Keratinocyte (primary cell): ENCODE measurements around the gene IPO13. TPM values are rescaled to one million over a fixed set of nuclear protein-coding genes. Genes with fewer than 3 reads are reported as not detected.

Experiments
- DNase-seq: peaks from one replicate; pipeline ENCODE4 v3.0.0-alpha.2; 2011; ENCODE audit warnings: low read depth, missing footprints, low spot score
- FAIRE-seq: peaks from 2 replicates; lab custom pipeline; 2011; peaks lifted over from hg19 to GRCh38; lab: Jason Lieb, UNC
- H2AFZ ChIP-seq: 2 replicates; pipeline ENCODE4 v1.6.0; 2012; ENCODE audit warnings: low read length, control low read depth, inconsistent platforms; ENCODE audit not compliant: control insufficient read depth
- H3K27ac ChIP-seq: 2 replicates; pipeline ENCODE4 v1.5.1; 2011; ENCODE audit warnings: low read length; ENCODE audit not compliant: control insufficient read depth, insufficient read depth
- H3K27me3 ChIP-seq: 3 replicates; pipeline ENCODE4 v1.6.0; 2011; ENCODE audit warnings: low read length; ENCODE audit not compliant: control insufficient read depth, insufficient read depth; ENCODE audit errors: extremely low read depth
- H3K36me3 ChIP-seq, 2 experiments: 2 replicates in 1 of 2; 3 replicates in 1 of 2; pipeline ENCODE4 v1.5.1; 2011; ENCODE audit warnings: low read length in 2 of 2, mild to moderate bottlenecking in 1 of 2; ENCODE audit not compliant: control insufficient read depth in 2 of 2, insufficient read depth in 2 of 2; ENCODE audit errors: extremely low read depth in 1 of 2
- H3K4me1 ChIP-seq: 3 replicates; pipeline ENCODE4 v1.5.1; 2011; ENCODE audit warnings: low read length; ENCODE audit not compliant: control insufficient read depth, insufficient read depth; ENCODE audit errors: extremely low read depth
- H3K4me2 ChIP-seq: 3 replicates; pipeline ENCODE4 v1.6.0; 2011; ENCODE audit warnings: low read depth, low read length; ENCODE audit not compliant: control insufficient read depth, insufficient read depth; ENCODE audit errors: extremely low read depth
- H3K4me3 ChIP-seq, 3 experiments: fragments of 200-600 bp in 1 of 3; sonication (generic) in 1 of 3; 2 replicates in 2 of 3; 3 replicates in 1 of 3; pipeline ENCODE4 v1.5.1; 2011 to 2016; ENCODE audit warnings: low read length in 3 of 3, mild to moderate bottlenecking in 3 of 3, control low read depth in 2 of 3, inconsistent platforms in 1 of 3, low read depth in 1 of 3, mixed read lengths in 1 of 3, mixed run types in 1 of 3, moderate library complexity in 1 of 3; ENCODE audit not compliant: control insufficient read depth in 2 of 3, insufficient read depth in 2 of 3; ENCODE audit errors: extremely low read depth in 1 of 3
- H3K79me2 ChIP-seq: 2 replicates; pipeline ENCODE4 v1.6.0; 2012; ENCODE audit warnings: low read length; ENCODE audit not compliant: control insufficient read depth, insufficient read depth
- H3K9ac ChIP-seq: 3 replicates; pipeline ENCODE4 v1.6.0; 2011; ENCODE audit warnings: low read length; ENCODE audit not compliant: control insufficient read depth, insufficient read depth; ENCODE audit errors: extremely low read depth
- H3K9me1 ChIP-seq: 3 replicates; pipeline ENCODE4 v1.6.0; 2011; ENCODE audit warnings: low read length; ENCODE audit not compliant: control insufficient read depth, insufficient read depth; ENCODE audit errors: extremely low read depth
- H3K9me3 ChIP-seq: 2 replicates; pipeline ENCODE4 v1.5.1; 2012; ENCODE audit warnings: low read depth, low read length; ENCODE audit not compliant: control insufficient read depth
- H4K20me1 ChIP-seq: 3 replicates; pipeline ENCODE4 v1.6.0; 2011; ENCODE audit warnings: low read length; ENCODE audit not compliant: control insufficient read depth, insufficient read depth; ENCODE audit errors: extremely low read depth
- CTCF ChIP-seq, 3 experiments: IDR thresholded peaks in 1 of 3; conservative IDR thresholded peaks in 1 of 3; optimal IDR thresholded peaks in 1 of 3; 2 replicates in 2 of 3; 3 replicates in 1 of 3; pipeline versions ENCODE3 to v1.5.1; 2011; ENCODE audit warnings: low read length in 3 of 3, mild to moderate bottlenecking in 3 of 3, moderate library complexity in 2 of 3, control low read depth in 1 of 3, inconsistent platforms in 1 of 3; ENCODE audit not compliant: insufficient read depth in 2 of 3; ENCODE audit errors: extremely low read depth in 1 of 3
- EZH2 ChIP-seq: IDR thresholded peaks from one replicate; pipeline ENCODE4 v1.6.1; 2012; ENCODE audit warnings: inconsistent platforms, mild to moderate bottlenecking, low read length, moderate library complexity
- dilution Hi-C: fragments of 300-500 bp; cut with MboI; formaldehyde crosslinking; loops from one replicate; pipeline ENCODE4 v1.7.0; 2020; ENCODE audit warnings: low sequenced_read_pairs; ENCODE audit not compliant: extremely low pct_ligation_motif_present
- polyA plus RNA-seq, 5 experiments: library from polyadenylated mRNA; depleted of rRNA in 3 of 5; stranded (reverse) in 3 of 5; stranded (forward) in 1 of 5; unstranded in 1 of 5; fragments of >200 nt; gene quantifications; 1 replicate in 1 of 5; 2 replicates in 3 of 5; 3 replicates in 1 of 5; pipeline versions ENCODE4 v1.2.1 to v1.2.3, GENCODE V29; 2011 to 2012; ENCODE audit warnings: missing spikeins in 2 of 5, low read depth in 1 of 5, low replicate concordance in 1 of 5

IPO13 gene
- polyA plus RNA-seq, 1 donor (not counting 4 experiments of a cell fraction or from before 2014, with no cell fraction given), result 20.7 TPM

DNA sequence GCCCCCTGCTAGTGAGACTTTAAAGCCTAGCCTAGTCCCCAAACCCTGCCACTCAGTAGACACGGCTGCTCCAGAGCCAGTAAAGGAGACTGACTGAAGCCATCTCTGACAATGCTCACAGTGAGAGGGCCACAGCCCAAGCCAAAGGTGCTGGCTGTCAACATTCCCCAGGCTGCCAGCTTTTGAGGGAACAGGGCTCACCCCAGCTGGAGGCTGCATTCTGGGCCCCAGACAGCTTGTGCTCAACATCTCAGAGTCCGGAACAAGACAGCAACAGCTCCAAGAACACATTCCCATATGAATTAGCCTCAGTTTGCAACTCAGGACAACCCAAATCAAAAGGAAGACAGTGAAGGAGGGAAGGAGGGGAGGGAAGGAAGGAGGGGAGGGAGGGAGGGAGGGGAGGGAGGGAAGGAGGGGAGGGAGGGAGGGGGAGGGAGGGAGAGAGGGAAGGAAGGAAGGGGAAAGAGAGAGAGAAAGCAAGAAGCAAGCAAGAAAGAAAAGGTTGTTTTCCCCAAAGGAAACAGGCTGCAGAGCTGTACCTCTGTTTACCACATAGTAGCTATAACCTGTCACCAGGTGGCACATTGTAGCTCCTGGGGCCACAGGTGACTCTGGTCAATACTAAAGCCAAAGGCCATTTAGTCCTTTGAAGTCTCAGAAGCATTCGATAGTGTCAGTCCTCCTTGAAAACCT lies 7.7 kb upstream of the IPO13 start:
- Histone ChIP-seq H3K36me3 (peaks cover 9 to 20% of the 10 kb centered on the region in 2 experiments), H3K4me1 (peaks cover 30% of the 10 kb centered on the region), H4K20me1 (peaks cover 2% of the 10 kb centered on the region), H3K79me2 (peaks cover 32% of the 10 kb centered on the region), H3K9me1 (no peaks in the 10 kb centered on the region), H2AFZ (no peak overlapping the region), H3K4me2 (no peak overlapping the region), H3K4me3 (no peak overlapping the region), H3K9me3 (no peaks in the 10 kb centered on the region), H3K9ac (no peak overlapping the region), H3K27me3 (no peaks in the 10 kb centered on the region), H3K27ac (no peak overlapping the region)
- FAIRE-seq (no peak), DNase-seq (no peak)
- dilution Hi-C loops, result loop anchor here (25.0 kb wide), 2 partner anchors 102 to 227 kb away; partner anchors contain the start of gene ST3GAL3
- no peak for TF ChIP-seq EZH2
- TF ChIP-seq CTCF (optimal IDR thresholded peaks at IDR 0.05 in 1 of 3, IDR thresholded peaks at IDR 0.05 in 1 of 3, conservative IDR thresholded peaks at IDR 0.05 in 1 of 3; ENCODE audit: extremely low read depth in 1 of 3, insufficient read depth in 2 of 3, low read length in 3 of 3), result no peak

- dilution Hi-C loops, result loop anchor here (25.0 kb wide), 2 partner anchors 105 to 230 kb away; partner anchors contain the start of gene ST3GAL3
Measured at GRCh38 chr1:43942411-43942810, 4.3 kb upstream of the IPO13 start.

More at GRCh38 chr1:43942411-43942810, 4.3 kb upstream of the IPO13 start:
- no peak overlapping the region for H3K9ac ChIP-seq
- no peak overlapping the region for H3K4me3 ChIP-seq
- H3K36me3 ChIP-seq, result peaks cover 1 to 6% of the 10 kb centered on the region in 2 experiments
- no peak overlapping the region for H3K27ac ChIP-seq
- no peaks in the 10 kb centered on the region for H4K20me1 ChIP-seq
- H3K4me1 ChIP-seq, result peaks cover 17% of the 10 kb centered on the region
- H3K4me2 ChIP-seq, result no peak overlapping the region
- no peak overlapping the region for H2AFZ ChIP-seq
- FAIRE-seq (no peak), DNase-seq (no peak)
- no peak for TF ChIP-seq CTCF (optimal IDR thresholded peaks at IDR 0.05 in 1 of 3, IDR thresholded peaks at IDR 0.05 in 1 of 3, conservative IDR thresholded peaks at IDR 0.05 in 1 of 3; ENCODE audit: extremely low read depth in 1 of 3, insufficient read depth in 2 of 3, low read length in 3 of 3)
- no peak for TF ChIP-seq EZH2
- no peaks in the 10 kb centered on the region for H3K9me1 ChIP-seq
- peaks cover 15% of the 10 kb centered on the region for H3K79me2 ChIP-seq
- H3K9me3 ChIP-seq, result no peaks in the 10 kb centered on the region
- H3K27me3 ChIP-seq, result no peaks in the 10 kb centered on the region
